ENCODE data around the gene CHDH. TPM values are rescaled to one million over a fixed set of nuclear protein-coding genes. Genes with fewer than 3 reads are reported as not detected.

Gene CHDH, protein sequence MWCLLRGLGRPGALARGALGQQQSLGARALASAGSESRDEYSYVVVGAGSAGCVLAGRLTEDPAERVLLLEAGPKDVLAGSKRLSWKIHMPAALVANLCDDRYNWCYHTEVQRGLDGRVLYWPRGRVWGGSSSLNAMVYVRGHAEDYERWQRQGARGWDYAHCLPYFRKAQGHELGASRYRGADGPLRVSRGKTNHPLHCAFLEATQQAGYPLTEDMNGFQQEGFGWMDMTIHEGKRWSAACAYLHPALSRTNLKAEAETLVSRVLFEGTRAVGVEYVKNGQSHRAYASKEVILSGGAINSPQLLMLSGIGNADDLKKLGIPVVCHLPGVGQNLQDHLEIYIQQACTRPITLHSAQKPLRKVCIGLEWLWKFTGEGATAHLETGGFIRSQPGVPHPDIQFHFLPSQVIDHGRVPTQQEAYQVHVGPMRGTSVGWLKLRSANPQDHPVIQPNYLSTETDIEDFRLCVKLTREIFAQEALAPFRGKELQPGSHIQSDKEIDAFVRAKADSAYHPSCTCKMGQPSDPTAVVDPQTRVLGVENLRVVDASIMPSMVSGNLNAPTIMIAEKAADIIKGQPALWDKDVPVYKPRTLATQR
- polyA plus RNA-seq, result 0.45 TPM

- Mint-ChIP-seq H3K36me3 (no peaks in the 10 kb centered on the region), H3K4me3 (peak within 1 kb of the TSS; percentile 75 to 90 (median 80)), H3K27ac (peak within 1 kb of the TSS in 1 of 3 donors; percentile 95), H3K4me1 (peaks cover 10 to 18% (median 15%) of the 10 kb centered on the region in 3 donors), H3K9me3 (peaks cover 0 to 2% (median 0%) of the 10 kb centered on the region in 3 donors), H3K27me3 (peaks cover 25% of the 10 kb centered on the region)
Observed at GRCh38 chr3:53846134-53846850, at the start of gene CHDH, which contains the start of gene IL17RB. CHDH (minus strand) TSS chr3:53846419; CDS start chr3:53824008, 22,411 bp downstream. IL17RB (plus strand) TSS chr3:53846568; CDS start chr3:53846589, 21 bp downstream.

DNA sequence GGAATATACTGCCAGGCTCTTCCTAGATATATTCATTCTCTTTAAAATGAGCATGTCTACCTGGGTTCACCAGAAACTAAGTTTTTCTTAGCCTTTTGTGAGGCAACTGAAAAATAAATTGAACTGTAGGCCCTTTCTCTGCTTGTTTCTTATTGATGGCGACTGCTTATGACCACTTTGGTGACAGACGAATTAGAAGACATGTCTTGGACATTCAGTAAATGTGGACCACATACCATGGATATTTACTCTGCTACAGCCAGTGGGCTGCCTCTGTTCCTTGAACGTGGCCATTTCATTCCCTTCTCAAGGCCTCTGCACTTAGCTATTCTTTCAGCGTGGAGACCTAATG, 46.0 kb upstream of the CHDH start:
- peaks cover 25 to 32% (median 30%) of the 10 kb centered on the region in 3 donors for H3K4me1 Mint-ChIP-seq
- peaks cover 1 to 4% (median 2%) of the 10 kb centered on the region in 3 donors for H3K9me3 Mint-ChIP-seq
- peaks cover 10% of the 10 kb centered on the region for H3K27me3 Mint-ChIP-seq
- H3K27ac Mint-ChIP-seq, result peak overlapping the region; percentile 98 to 99 (median 99)
- H3K36me3 Mint-ChIP-seq, result peaks cover 11% of the 10 kb centered on the region
- H3K4me3 Mint-ChIP-seq, result peak overlapping the region; percentile 90 to 98 (median 98)

GRCh38 chr3:53891497-53892285, 45.5 kb upstream of the CHDH start, which contains the start of gene SELENOK:
SELENOK (minus strand) TSS chr3:53891859.
- peaks cover 7% of the 10 kb centered on the region for H3K27me3 Mint-ChIP-seq

GRCh38 chr3:53890726-53891475, 44.7 kb upstream of the CHDH start:
- peaks cover 25 to 32% (median 30%) of the 10 kb centered on the region in 3 donors for H3K4me1 Mint-ChIP-seq
- H3K9me3 Mint-ChIP-seq, result peaks cover 1 to 4% (median 2%) of the 10 kb centered on the region in 3 donors
- peaks cover 7% of the 10 kb centered on the region for H3K27me3 Mint-ChIP-seq
- H3K27ac Mint-ChIP-seq, result peak overlapping the region; percentile 98 to 99 (median 99)
- peaks cover 11% of the 10 kb centered on the region for H3K36me3 Mint-ChIP-seq
- H3K4me3 Mint-ChIP-seq, result peak overlapping the region; percentile 90 to 98 (median 98)

More at GRCh38 chr3:53891497-53892285, 45.5 kb upstream of the CHDH start, which contains the start of gene SELENOK:
- H3K4me1 Mint-ChIP-seq, result peaks cover 25 to 32% (median 30%) of the 10 kb centered on the region in 3 donors
- peaks cover 11% of the 10 kb centered on the region for H3K36me3 Mint-ChIP-seq
- H3K27ac Mint-ChIP-seq, result peak within 1 kb of the TSS; percentile 98 to 99 (median 99)
- H3K9me3 Mint-ChIP-seq, result peaks cover 1 to 4% (median 2%) of the 10 kb centered on the region in 3 donors
- H3K4me3 Mint-ChIP-seq, result peak within 1 kb of the TSS; percentile 90 to 98 (median 98)

DNA sequence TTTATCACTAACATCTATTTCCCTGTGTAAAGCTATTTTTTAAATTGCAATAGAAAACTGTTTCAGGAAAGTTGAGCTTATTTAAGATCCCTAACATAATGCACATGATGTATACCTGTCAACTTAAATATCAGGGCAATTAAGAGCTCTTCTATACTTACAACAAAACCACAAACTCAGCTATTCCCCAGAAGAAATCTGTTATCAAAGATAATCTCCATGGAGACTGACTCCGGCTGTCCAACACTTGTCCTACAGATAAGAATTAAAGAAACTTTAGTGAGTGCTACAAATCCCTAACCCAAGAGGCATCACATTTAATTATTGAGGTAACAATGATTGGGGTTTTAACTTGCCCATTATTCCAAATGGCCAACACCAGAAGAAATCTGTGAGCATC, 42.0 kb upstream of the CHDH start:
- Mint-ChIP-seq H3K9me3 (peaks cover under 1 to 4% (median 1%) of the 10 kb centered on the region in 3 donors), H3K4me1 (peaks cover 25 to 32% (median 30%) of the 10 kb centered on the region in 3 donors), H3K27me3 (peaks cover 3% of the 10 kb centered on the region), H3K36me3 (peaks cover 13% of the 10 kb centered on the region), H3K27ac (peak overlapping the region in 2 of 3 donors; percentile 29 to 57), H3K4me3 (peak overlapping the region in 1 of 4 donors; percentile 55)

- peaks cover 26 to 35% (median 35%) of the 10 kb centered on the region in 3 donors for H3K4me1 Mint-ChIP-seq
- peak overlapping the region in 1 of 4 donors; percentile 20 for H3K4me3 Mint-ChIP-seq
- no peak overlapping the region for H3K27ac Mint-ChIP-seq
- peaks cover 3% of the 10 kb centered on the region for H3K27me3 Mint-ChIP-seq
- H3K9me3 Mint-ChIP-seq, result no peaks in the 10 kb centered on the region
- peaks cover 13% of the 10 kb centered on the region for H3K36me3 Mint-ChIP-seq
Observed at GRCh38 chr3:53887446-53887845, 41.2 kb upstream of the CHDH start.

- Mint-ChIP-seq H3K4me1 (peaks cover 27 to 35% (median 30%) of the 10 kb centered on the region in 3 donors), H3K27ac (peak overlapping the region in 1 of 3 donors; percentile 16), H3K9me3 (no peaks in the 10 kb centered on the region), H3K36me3 (peaks cover 15% of the 10 kb centered on the region), H3K27me3 (no peaks in the 10 kb centered on the region), H3K4me3 (peak overlapping the region in 1 of 4 donors; percentile 31)
Observed at GRCh38 chr3:53885239-53885638, 39.0 kb upstream of the CHDH start.

DNA sequence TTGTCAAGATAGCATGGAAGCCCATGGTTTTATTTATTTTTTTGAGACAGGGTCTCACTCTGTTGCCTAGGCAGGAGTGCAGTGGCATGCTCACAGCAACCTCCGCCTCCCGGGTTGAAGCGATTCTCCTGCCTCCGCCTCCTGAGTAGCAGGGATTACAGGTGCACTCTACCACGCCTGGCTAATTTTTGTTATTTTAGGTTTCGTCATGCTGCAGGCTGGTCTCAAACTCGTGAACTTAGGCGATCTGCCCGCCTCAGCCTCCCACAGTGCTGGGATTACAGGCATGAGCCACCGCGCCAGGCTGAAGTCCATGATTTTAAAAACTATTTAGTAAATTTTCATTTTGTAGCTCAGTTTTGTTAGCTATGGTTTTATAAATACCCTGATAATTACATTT, 38.4 kb upstream of the CHDH start:
- peaks cover 26 to 36% (median 27%) of the 10 kb centered on the region in 3 donors for H3K4me1 Mint-ChIP-seq
- H3K9me3 Mint-ChIP-seq, result no peaks in the 10 kb centered on the region
- no peak overlapping the region for H3K4me3 Mint-ChIP-seq
- H3K36me3 Mint-ChIP-seq, result peaks cover 16% of the 10 kb centered on the region
- H3K27me3 Mint-ChIP-seq, result no peaks in the 10 kb centered on the region
- H3K27ac Mint-ChIP-seq, result no peak overlapping the region

DNA sequence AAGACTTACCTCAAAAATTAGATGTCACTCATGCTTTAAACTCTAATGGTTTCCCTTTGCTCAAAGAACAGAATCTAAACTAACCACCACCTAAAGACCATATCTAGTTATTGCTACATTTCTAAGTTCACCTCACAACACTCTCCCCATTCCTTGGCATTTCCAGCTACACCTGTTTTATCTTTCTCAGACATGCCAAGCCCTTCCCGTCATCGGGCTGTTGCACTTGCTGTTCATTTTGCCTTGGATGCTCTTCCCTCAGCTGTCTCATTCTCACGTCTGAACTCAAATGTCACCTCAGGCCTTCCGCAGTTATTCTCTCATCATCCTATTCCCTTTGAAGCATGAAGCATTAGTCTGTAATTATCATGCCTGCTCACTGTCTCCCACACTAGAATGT, 36.8 kb upstream of the CHDH start:
- peak overlapping the region in 2 of 3 donors; percentile 48 to 93 for H3K27ac Mint-ChIP-seq
- H3K36me3 Mint-ChIP-seq, result peaks cover 15% of the 10 kb centered on the region
- no peaks in the 10 kb centered on the region for H3K27me3 Mint-ChIP-seq
- H3K4me3 Mint-ChIP-seq, result peak overlapping the region; percentile 22 to 97 (median 78)
- peaks cover 19 to 27% (median 22%) of the 10 kb centered on the region in 3 donors for H3K4me1 Mint-ChIP-seq
- no peaks in the 10 kb centered on the region for H3K9me3 Mint-ChIP-seq

GRCh38 chr3:53881691-53882593, 35.7 kb upstream of the CHDH start, which contains the start of gene ACTR8:
ACTR8 (minus strand) TSS chr3:53882152; CDS start chr3:53882101, 51 bp downstream.
- H3K27ac Mint-ChIP-seq, result peak within 1 kb of the TSS; percentile 48 to 99 (median 93)
- no peaks in the 10 kb centered on the region for H3K9me3 Mint-ChIP-seq
- H3K36me3 Mint-ChIP-seq, result peaks cover 13% of the 10 kb centered on the region
- peaks cover 19 to 23% (median 22%) of the 10 kb centered on the region in 3 donors for H3K4me1 Mint-ChIP-seq
- no peaks in the 10 kb centered on the region for H3K27me3 Mint-ChIP-seq
- peak within 1 kb of the TSS; percentile 93 to 100 (median 98) for H3K4me3 Mint-ChIP-seq

DNA sequence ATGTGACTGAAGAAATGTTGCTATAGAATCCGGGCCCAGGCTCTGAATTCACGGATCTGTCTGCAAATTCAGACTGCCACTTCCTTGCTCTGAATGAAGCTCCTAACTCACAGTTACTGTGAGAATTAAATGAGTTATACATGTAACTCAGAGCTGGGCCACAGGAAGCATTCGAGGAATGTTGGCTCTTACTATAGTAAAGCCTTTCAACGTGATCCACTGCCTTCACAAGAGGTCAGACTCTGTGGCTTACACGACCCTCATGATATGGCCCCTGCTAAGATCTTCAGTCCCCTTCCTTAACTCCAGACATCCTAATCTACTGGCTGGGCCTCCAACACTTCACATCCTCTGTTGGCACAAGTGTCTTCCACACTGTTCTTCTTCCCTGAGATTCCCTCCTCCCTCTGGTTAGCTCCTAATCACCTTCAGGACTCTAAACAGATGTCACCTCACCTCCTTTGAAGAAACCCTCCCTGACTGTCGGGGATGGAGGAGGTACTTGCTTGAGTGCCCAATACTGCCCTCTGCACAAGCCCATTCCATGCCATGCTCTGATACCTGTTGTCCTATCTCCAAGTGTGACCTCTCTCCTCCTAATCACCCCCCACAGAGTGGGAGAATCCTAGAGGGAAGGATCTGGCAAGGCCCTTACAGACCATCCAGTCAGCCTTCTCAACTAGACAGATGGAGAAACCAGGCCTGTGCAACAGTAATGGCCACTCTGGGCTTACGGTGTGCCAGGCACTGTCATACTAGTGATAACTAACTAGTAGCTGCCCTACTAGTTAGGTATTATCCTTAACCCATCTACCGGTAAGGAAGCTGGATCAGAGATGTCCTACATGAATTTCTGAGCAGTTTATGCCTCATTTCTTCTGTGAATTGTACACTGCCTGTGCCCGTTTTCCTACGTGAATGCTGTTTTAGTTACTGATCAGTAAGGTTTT, 34.5 kb upstream of the CHDH start:
- peak overlapping the region; percentile 48 to 93 (median 73) for H3K27ac Mint-ChIP-seq
- peaks cover 19 to 23% (median 22%) of the 10 kb centered on the region in 3 donors for H3K4me1 Mint-ChIP-seq
- no peaks in the 10 kb centered on the region for H3K9me3 Mint-ChIP-seq
- peaks cover 16% of the 10 kb centered on the region for H3K36me3 Mint-ChIP-seq
- H3K4me3 Mint-ChIP-seq, result peak overlapping the region; percentile 93 to 100 (median 98)
- H3K27me3 Mint-ChIP-seq, result no peaks in the 10 kb centered on the region
